ENCODE measurements around the gene CCDC106. TPM values are rescaled to one million over a fixed set of nuclear protein-coding genes. Genes with fewer than 3 reads are reported as not detected.

Gene CCDC106
- total RNA-seq, 1 donor from 2014 or later: 9.4 TPM

- DNase-seq (ENCODE audit: low spot score in 2 of 2): peak in 1 of 2 donors; percentile 18
These were observed 44.7 kb downstream of the CCDC106 start for GRCh38 chr19:55692681-55693081.

GRCh38 chr19:55693336-55693974 lies 45.4 kb downstream of the CCDC106 start:
- DNase-seq (ENCODE audit: low spot score in 2 of 2) (peak in 1 of 2 donors; percentile 58), FAIRE-seq (no peak)

More at GRCh38 chr19:55692681-55693081, 44.7 kb downstream of the CCDC106 start:
- no peak for FAIRE-seq

GRCh38 chr19:55694241-55694655 lies 46.2 kb downstream of the CCDC106 start:
- FAIRE-seq: no peak
- DNase-seq (ENCODE audit: low spot score in 2 of 2): no peak

- FAIRE-seq (no peak), DNase-seq (ENCODE audit: low spot score in 2 of 2) (no peak)
These were observed 46.9 kb downstream of the CCDC106 start for GRCh38 chr19:55694656-55695491.

GRCh38 chr19:55695511-55696290 lies 47.7 kb downstream of the CCDC106 start:
- no peak for FAIRE-seq
- DNase-seq (ENCODE audit: low spot score in 2 of 2): no peak

- no peak for DNase-seq (ENCODE audit: low spot score in 2 of 2)
- FAIRE-seq: no peak
These were observed 48.5 kb downstream of the CCDC106 start for GRCh38 chr19:55696301-55697068.

GRCh38 chr19:55697069-55697440 lies 49.0 kb downstream of the CCDC106 start:
- DNase-seq (ENCODE audit: low spot score in 2 of 2) (no peak), FAIRE-seq (no peak)

- DNase-seq (ENCODE audit: low spot score in 2 of 2) (no peak), FAIRE-seq (no peak)
These were observed 49.7 kb downstream of the CCDC106 start for GRCh38 chr19:55697698-55698097.

- FAIRE-seq: no peak
- DNase-seq (ENCODE audit: low spot score in 2 of 2): no peak
These were observed 50.2 kb downstream of the CCDC106 start for GRCh38 chr19:55698256-55698655.

- no peak for DNase-seq (ENCODE audit: low spot score in 2 of 2)
- no peak for FAIRE-seq
These were observed 51.2 kb downstream of the CCDC106 start for GRCh38 chr19:55699221-55699620.

GRCh38 chr19:55700813-55701212 lies 52.8 kb downstream of the CCDC106 start:
- DNase-seq (ENCODE audit: low spot score in 2 of 2) (no peak), FAIRE-seq (no peak)

GRCh38 chr19:55702131-55702627 lies 54.2 kb downstream of the CCDC106 start:
- no peak for DNase-seq (ENCODE audit: low spot score in 2 of 2)
- FAIRE-seq: no peak

Other genes with a start within 250 kb of the CCDC106 start
- gene UBE2S, start 240.4 kb upstream of the CCDC106 start, total RNA-seq: 28.9 TPM
- gene SHISA7, start 204.9 kb upstream of the CCDC106 start, total RNA-seq: 4.5 TPM
- 12.2 TPM for gene ISOC2, start 186.6 kb upstream of the CCDC106 start, total RNA-seq
- gene C19orf85, start 183.5 kb upstream of the CCDC106 start, total RNA-seq: not detected
- gene ZNF628, start 171.6 kb upstream of the CCDC106 start, total RNA-seq: 0.41 TPM
- gene NAT14, start 163.0 kb upstream of the CCDC106 start, total RNA-seq: 18.8 TPM
- gene SSC5D, start 159.8 kb upstream of the CCDC106 start, total RNA-seq: under 0.01 TPM
- gene SBK2, start 111.1 kb upstream of the CCDC106 start, total RNA-seq: 0.41 TPM
- not detected for gene SBK3, start 102.7 kb upstream of the CCDC106 start, total RNA-seq
- gene ZNF579, start 67.4 kb upstream of the CCDC106 start, total RNA-seq: 3.7 TPM
- 3.3 TPM for gene FIZ1, start 48.7 kb upstream of the CCDC106 start, total RNA-seq
- 2.9 TPM for gene ZNF524, start 47.9 kb upstream of the CCDC106 start, total RNA-seq
- gene ZNF865, start 42.6 kb upstream of the CCDC106 start, total RNA-seq: 1.2 TPM
- 4.5 TPM for gene ZNF784, start 23.6 kb upstream of the CCDC106 start, total RNA-seq
- gene ZNF580, start 7.2 kb upstream of the CCDC106 start, total RNA-seq: 2.4 TPM
- gene ZNF581, start 4.6 kb upstream of the CCDC106 start, total RNA-seq: 6.5 TPM
- gene U2AF2, start 6.8 kb downstream of the CCDC106 start, total RNA-seq: 70.1 TPM
- 16.7 TPM for gene EPN1, start 27.0 kb downstream of the CCDC106 start, total RNA-seq
- not detected for gene NLRP9, start 90.2 kb downstream of the CCDC106 start, total RNA-seq
- gene RFPL4A, start 110.9 kb downstream of the CCDC106 start, total RNA-seq: not detected
- gene RFPL4AL1, start 120.9 kb downstream of the CCDC106 start, total RNA-seq: not detected
- not detected for gene NLRP11, start 183.8 kb downstream of the CCDC106 start, total RNA-seq
- not detected for gene NLRP4, start 188.3 kb downstream of the CCDC106 start, total RNA-seq